Large intestine (tissue), 3 donors: ENCODE measurements around the gene FBN1. TPM values are rescaled to one million over a fixed set of nuclear protein-coding genes. Genes with fewer than 3 reads are reported as not detected.

Source experiments
- DNase-seq, 2 donors: peaks; one replicate each; pipeline versions ENCODE4 v3.0.0 to v3.0.0-alpha.2; 2013
- H3K27ac ChIP-seq: one replicate; pipeline ENCODE4 v1.5.1; 2013; ENCODE audit warnings: low read length
- H3K27me3 ChIP-seq: 2 replicates; pipeline ENCODE4 v1.6.1; 2013; ENCODE audit warnings: low read length; ENCODE audit not compliant: control insufficient read depth, insufficient read depth
- H3K36me3 ChIP-seq: 2 replicates; pipeline ENCODE4 v1.6.1; 2013; ENCODE audit warnings: low read length; ENCODE audit not compliant: control insufficient read depth, insufficient read depth
- H3K4me1 ChIP-seq: one replicate; pipeline ENCODE4 v1.6.1; 2013; ENCODE audit warnings: low read length; ENCODE audit not compliant: control insufficient read depth, insufficient read depth
- H3K4me3 ChIP-seq: one replicate; pipeline ENCODE4 v1.5.1; 2013; ENCODE audit warnings: low read length
- H3K9me3 ChIP-seq: one replicate; pipeline ENCODE4 v1.6.1; 2013; ENCODE audit warnings: mild to moderate bottlenecking, low read depth, low read length, moderate library complexity; ENCODE audit not compliant: control insufficient read depth
- WGBS: methylation state at CpG from one replicate; pipeline ENCODE4 v1.1.5; 2013; ENCODE audit warnings: low lambda C conversion rate; ENCODE audit not compliant: insufficient coverage; 5-methylcytosine and 5-hydroxymethylcytosine counted together
- polyA plus RNA-seq: library from polyadenylated mRNA; unstranded; fragments of 120-200 nt; gene quantifications from one replicate; pipeline ENCODE4 v1.2.1, GENCODE V29; 2013

Gene FBN1
- polyA plus RNA-seq, 1 donor = 49.6 TPM

DNA sequence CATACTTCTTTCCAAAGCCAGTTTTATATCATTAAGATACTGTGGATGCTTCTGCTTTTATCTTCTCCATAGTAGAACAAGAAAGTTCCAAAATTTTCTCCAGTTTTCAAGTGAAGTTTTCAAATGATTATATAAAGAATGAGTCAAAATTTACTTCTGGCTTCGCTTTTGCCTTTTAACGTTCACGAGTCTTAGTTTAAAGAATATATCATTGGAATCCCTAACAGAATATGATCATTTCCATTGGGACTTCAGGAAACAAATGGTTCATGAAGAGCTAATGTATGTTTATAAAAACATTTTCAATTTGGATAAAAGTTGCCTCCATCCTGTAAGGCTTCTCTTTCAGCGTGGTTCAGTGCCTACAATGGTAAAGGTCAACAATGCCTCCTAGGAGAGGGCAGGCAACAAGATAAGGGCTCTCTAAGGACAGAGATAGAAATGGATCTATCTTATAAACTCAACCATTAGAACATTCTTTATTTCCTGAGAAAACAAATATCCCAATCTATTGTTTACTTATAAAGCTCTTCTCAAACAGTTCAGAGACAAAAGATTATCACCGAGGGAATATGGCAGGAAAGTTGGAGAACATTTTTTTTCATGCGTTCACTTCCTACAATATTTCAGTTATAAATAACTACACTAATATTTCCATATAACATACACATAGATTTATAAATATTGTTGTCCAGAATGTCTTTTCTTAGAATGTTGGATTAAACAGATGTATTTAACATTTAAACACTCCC is 60.5 kb downstream of the FBN1 start:
- H3K9me3 ChIP-seq = no peaks in the 10 kb centered on the region
- H3K4me1 ChIP-seq = no peaks in the 10 kb centered on the region
- WGBS = 75% methylated on average over 5 of the region's 6 CpGs
- no peaks in the 10 kb centered on the region for H3K36me3 ChIP-seq
- H3K4me3 ChIP-seq = no peak overlapping the region
- H3K27ac ChIP-seq = no peak overlapping the region
- DNase-seq = no peak
- no peaks in the 10 kb centered on the region for H3K27me3 ChIP-seq

DNA sequence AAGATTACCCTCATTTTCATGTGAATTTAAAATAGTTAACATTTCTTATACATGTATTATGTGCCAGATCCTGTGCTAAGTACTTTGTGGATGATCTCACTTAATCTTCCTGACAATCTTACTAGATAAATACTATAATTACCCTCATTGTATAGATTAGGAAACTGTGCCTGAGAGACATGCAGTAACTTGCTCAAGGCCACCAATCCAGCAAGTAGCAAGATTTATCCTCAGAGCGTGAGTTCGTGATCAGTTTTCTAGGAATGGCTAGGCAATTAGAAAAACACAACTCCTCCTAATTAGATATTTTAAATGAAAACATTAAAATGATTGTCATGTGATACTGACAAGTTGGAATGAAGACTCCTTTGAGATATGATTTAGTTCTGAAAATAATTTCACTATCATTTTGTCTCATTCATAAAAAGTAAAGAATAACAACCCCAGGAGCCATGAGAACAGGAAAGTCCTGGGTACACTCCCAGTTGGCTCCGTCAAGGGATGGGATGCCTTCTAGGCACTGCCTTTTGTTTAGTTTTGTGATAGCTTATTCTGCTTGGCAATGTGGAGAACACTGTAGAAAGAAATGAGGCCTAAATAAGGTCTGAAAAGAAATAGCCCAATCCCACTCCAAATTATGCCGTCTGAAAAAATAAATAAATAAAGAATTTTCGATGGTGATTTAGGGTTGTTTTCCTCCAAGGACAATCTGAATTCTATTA is 61.3 kb downstream of the FBN1 start:
- H3K27me3 ChIP-seq = no peaks in the 10 kb centered on the region
- 85% methylated on average over 4 of the region's 5 CpGs for whole genome bisulfite sequencing
- no peak overlapping the region for H3K27ac ChIP-seq
- H3K4me3 ChIP-seq = no peak overlapping the region
- H3K9me3 ChIP-seq = no peaks in the 10 kb centered on the region
- H3K4me1 ChIP-seq = no peaks in the 10 kb centered on the region
- H3K36me3 ChIP-seq = no peaks in the 10 kb centered on the region
- DNase-seq = no peak

DNA sequence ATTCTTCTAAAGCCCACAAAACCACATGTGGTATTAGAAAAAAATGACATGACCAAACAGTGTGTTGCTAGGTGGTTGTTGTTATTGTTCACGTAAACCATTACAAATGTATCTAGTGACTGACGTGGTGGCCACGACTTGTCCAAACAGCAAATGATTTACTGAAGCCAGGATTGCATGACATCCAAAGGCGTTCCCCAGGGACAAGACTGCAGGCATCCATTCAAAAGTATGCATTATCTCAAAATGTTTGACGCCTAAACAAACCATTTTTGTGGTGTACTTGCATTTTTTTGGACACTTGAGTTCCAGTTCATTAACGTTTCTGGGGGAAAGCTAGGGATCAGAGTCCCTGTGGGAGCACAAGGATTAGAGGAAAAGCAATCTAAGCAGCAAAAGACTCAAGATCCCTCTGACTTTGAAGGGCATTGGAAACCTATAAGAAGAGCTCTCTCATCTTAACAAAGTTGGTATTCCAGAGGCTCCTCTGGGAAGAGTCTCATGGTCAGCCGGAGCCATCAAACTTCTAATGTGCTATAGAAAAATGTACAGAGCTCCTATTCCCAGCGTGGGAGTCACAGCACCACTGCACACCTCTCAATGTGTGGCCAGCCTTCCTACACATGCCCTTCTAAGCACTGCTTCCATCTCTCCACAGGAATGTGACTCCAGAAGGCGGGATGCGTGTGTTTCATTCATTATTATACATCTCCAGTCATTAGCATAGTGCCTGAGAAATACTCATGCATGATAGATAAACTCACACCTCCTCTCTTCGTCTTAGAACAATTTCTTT is 62.9 kb downstream of the FBN1 start:
- Histone ChIP-seq H3K36me3 (no peaks in the 10 kb centered on the region), H3K4me1 (no peaks in the 10 kb centered on the region), H3K9me3 (no peaks in the 10 kb centered on the region), H3K27me3 (no peaks in the 10 kb centered on the region), H3K4me3 (no peak overlapping the region), H3K27ac (no peak overlapping the region)
- DNase-seq = peak; percentile 4 to 18
- 55% methylated on average over 2 of the region's 11 CpGs for WGBS

DNA sequence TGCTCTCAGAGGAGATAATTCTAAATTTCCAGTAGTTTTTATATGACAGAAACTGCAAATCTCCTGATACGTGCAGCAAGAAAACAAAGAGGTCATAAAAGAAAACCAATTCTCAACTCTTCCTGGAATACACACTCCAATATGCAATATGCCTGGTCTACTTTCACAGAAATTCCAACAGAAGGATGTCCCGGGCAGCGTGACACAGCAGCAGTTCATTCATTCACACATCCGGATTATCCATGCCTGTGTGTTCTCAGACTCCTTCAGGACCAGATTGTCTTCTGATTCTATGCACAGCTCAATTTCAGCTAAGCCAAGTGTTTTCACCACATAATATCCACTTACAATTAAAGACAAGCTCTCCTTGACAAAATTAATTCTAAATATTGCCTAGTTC is 64.3 kb downstream of the FBN1 start:
- no peak overlapping the region for H3K27ac ChIP-seq
- H3K4me3 ChIP-seq = no peak overlapping the region
- H3K27me3 ChIP-seq = no peaks in the 10 kb centered on the region
- H3K36me3 ChIP-seq = no peaks in the 10 kb centered on the region
- DNase-seq = no peak
- 60% methylated on average over 1 of the region's 4 CpGs for WGBS
- H3K9me3 ChIP-seq = no peaks in the 10 kb centered on the region
- H3K4me1 ChIP-seq = no peaks in the 10 kb centered on the region

DNA sequence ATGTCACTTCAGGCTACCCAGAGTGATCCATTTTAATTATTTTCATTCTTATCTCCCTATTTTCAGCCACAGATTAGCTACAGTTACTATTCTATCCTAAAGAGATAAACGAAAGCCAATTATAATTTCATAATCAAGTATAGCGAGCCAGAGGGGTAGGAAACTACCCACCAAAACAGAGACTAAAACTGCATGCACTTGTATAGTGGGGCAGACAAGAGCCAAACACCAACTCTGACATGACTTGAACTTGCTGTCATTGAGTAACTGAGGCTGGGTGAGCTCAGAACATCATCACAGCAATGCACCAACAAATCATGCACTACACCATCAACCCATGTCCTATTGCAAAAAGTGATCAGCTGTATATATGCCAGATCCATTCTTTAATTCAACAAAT is 64.8 kb downstream of the FBN1 start:
- H3K27ac ChIP-seq = no peak overlapping the region
- no peak overlapping the region for H3K4me3 ChIP-seq
- no peaks in the 10 kb centered on the region for H3K9me3 ChIP-seq
- no CpG with 5 or more reads among the region's 2 CpGs for WGBS
- no peaks in the 10 kb centered on the region for H3K27me3 ChIP-seq
- H3K36me3 ChIP-seq = no peaks in the 10 kb centered on the region
- no peaks in the 10 kb centered on the region for H3K4me1 ChIP-seq
- DNase-seq = no peak

DNA sequence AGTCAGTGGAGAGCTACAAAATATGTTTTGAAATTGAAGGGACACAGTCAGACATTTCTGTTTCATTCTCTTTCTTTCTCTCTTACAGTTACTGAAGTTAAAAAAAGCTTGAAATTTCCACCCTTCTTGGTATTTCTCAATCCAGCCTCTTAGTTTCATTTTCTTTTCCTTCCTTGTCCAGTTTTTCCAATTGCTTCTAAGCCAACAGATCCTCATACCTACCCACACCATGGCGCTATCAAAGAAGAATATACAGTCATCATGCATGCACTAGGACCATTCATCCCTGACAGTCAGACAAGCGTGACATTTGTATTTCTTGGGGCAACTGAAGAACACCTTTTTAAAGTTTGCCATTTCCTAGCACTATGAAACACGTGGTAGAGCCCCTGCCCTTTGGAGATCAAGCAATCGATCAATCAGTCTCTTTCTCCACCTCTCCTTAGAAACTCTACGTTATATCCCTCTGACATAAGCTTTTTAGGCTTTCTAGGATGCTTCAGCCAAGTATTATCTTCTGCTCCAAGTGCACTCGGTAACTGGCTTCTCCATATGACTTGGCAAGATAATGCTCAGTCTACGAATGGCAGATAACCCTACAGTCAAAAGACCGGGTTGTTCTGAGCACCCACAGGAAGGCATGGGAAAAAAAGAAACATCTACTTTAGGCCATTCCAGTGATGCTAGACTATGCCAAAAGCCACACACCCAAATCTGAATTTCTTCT is 65.4 kb downstream of the FBN1 start:
- Histone ChIP-seq H3K36me3 (no peaks in the 10 kb centered on the region), H3K27me3 (no peaks in the 10 kb centered on the region), H3K4me3 (no peak overlapping the region), H3K9me3 (no peaks in the 10 kb centered on the region), H3K4me1 (no peaks in the 10 kb centered on the region), H3K27ac (no peak overlapping the region)
- no peak for DNase-seq
- WGBS = no CpG with 5 or more reads among the region's 8 CpGs

DNA sequence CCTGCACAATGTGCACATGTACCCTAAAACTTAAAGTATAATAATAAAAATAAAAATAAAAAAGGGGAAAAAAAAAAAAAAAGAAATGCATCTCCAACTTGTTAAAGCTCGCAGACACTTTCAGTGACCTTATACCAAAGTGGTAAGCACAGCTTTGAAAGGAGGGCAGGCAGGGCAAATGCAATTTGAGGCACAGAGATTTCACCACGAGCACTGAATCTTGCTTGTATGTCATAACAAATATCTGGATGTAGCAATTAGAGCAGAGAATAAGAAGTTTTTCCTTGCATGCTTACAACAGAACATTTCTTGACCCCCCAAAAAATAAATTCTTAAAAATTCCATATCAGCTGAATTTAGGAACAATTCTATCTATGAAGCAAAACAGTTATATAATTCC is 66.5 kb downstream of the FBN1 start:
- no peaks in the 10 kb centered on the region for H3K9me3 ChIP-seq
- no CpG with 5 or more reads among the region's 2 CpGs for WGBS
- DNase-seq = no peak
- H3K36me3 ChIP-seq = no peaks in the 10 kb centered on the region
- H3K27ac ChIP-seq = no peak overlapping the region
- H3K4me1 ChIP-seq = no peaks in the 10 kb centered on the region
- no peaks in the 10 kb centered on the region for H3K27me3 ChIP-seq
- H3K4me3 ChIP-seq = no peak overlapping the region

DNA sequence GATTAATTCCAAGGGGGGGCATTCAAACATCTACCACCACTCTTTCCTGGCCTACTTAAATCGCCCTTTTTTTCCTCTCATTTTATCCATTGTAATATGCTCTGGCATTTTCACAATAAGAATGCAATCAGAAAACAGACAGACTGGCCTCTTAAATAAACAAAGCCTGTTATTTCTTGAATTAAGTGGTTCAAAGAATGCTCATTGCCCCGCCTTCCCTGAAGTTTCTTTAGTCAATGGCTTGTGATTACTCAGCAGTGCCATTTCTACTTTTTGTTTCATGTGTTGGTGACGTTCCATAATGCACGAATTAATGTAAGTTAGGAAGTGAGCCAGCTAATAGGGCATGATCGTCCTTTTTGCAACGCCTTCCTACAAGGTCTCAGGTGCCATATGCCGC is 68.0 kb downstream of the FBN1 start:
- H3K4me1 ChIP-seq = no peaks in the 10 kb centered on the region
- no peaks in the 10 kb centered on the region for H3K27me3 ChIP-seq
- DNase-seq = no peak
- WGBS = 40% methylated on average over 1 of the region's 7 CpGs
- H3K27ac ChIP-seq = no peak overlapping the region
- no peaks in the 10 kb centered on the region for H3K9me3 ChIP-seq
- no peaks in the 10 kb centered on the region for H3K36me3 ChIP-seq
- H3K4me3 ChIP-seq = no peak overlapping the region

DNA sequence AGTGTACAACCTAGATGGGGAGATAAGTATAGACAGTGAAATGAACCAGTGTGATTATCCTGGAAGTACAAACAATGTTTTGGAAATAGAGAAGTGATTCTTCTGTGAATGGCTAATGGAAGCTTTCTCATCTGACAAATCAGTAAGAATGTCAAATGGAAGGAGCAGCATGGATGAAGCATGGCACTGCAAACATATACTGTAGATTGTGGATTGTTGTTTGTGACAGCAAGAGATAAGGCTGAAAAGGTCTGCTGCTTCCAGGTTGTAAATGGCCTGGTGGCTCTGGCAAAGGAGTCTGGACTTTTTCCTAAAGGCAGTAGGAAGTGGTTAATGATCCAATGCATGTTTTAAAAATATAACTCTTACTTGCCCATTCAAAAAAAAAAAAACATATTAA is 71.3 kb downstream of the FBN1 start:
- Histone ChIP-seq H3K27ac (no peak overlapping the region), H3K9me3 (no peaks in the 10 kb centered on the region), H3K36me3 (no peaks in the 10 kb centered on the region), H3K27me3 (no peaks in the 10 kb centered on the region), H3K4me1 (no peaks in the 10 kb centered on the region), H3K4me3 (no peak overlapping the region)
- no peak for DNase-seq

DNA sequence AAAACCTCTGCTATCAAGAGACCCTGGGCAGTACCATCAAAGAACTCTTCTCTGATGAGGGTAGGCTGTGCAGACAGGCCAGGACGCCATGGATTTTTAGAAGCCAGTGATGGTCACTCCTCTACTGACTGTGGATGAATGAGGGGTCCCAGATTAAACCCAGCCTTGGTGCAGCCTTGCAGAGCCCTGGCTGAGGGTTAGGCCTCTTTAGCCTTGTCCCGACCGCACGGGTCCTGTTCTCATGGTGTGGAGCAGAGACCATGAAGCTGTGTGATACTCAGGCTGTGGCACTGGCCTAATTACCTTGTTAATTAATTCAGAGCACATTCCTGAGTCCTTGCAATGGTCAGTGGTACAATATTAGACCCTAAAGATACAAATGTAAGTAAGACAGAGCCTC is 71.7 kb downstream of the FBN1 start:
- H3K9me3 ChIP-seq = no peaks in the 10 kb centered on the region
- DNase-seq = no peak
- WGBS = no CpG with 5 or more reads among the region's 4 CpGs
- H3K4me3 ChIP-seq = no peak overlapping the region
- no peak overlapping the region for H3K27ac ChIP-seq
- H3K27me3 ChIP-seq = no peaks in the 10 kb centered on the region
- H3K36me3 ChIP-seq = no peaks in the 10 kb centered on the region
- H3K4me1 ChIP-seq = no peaks in the 10 kb centered on the region
